Neutrophil (primary cell): ENCODE measurements around the gene SLC7A6.
A peak's percentile ranks its signal among the peaks of the same experiment; 100 is the strongest.

Experiments used
- H3K27ac ChIP-seq: fragments of 200-600 bp; sonication (generic); 2 replicates; pipeline ENCODE4 v1.5.1; 2016; ENCODE audit warnings: mild to moderate bottlenecking, moderate library complexity
- H3K27me3 ChIP-seq: fragments of 200-600 bp; sonication (generic); 2 replicates; pipeline ENCODE4 v1.6.0; 2016; ENCODE audit warnings: mild to moderate bottlenecking
- H3K36me3 ChIP-seq: fragments of 200-600 bp; sonication (generic); 2 replicates; pipeline ENCODE4 v1.5.1; 2017
- H3K4me1 ChIP-seq, 2 experiments: fragments of 200-600 bp in 1 of 2; sonication (generic) in 1 of 2; 1 replicate in 1 of 2; 2 replicates in 1 of 2; pipeline versions ENCODE4 v1.5.1 to v1.6.1; 2013 to 2016; ENCODE audit warnings: low read depth in 1 of 2, low read length in 1 of 2, mild to moderate bottlenecking in 1 of 2, moderate library complexity in 1 of 2; ENCODE audit not compliant: control insufficient read depth in 1 of 2, insufficient read depth in 1 of 2
- H3K4me3 ChIP-seq, 2 experiments: fragments of 200-600 bp in 1 of 2; sonication (generic) in 1 of 2; 1 replicate in 1 of 2; 2 replicates in 1 of 2; pipeline ENCODE4 v1.5.1; 2013 to 2016; ENCODE audit warnings: low read depth in 1 of 2, low read length in 1 of 2, mild to moderate bottlenecking in 1 of 2, moderate library complexity in 1 of 2
- H3K9me3 ChIP-seq: fragments of 200-600 bp; sonication (generic); 2 replicates; pipeline ENCODE4 v1.5.1; 2016
- CTCF ChIP-seq: fragments of 200-600 bp; sonication (generic); IDR thresholded peaks from 2 replicates; pipeline ENCODE4 v1.5.1; 2016; ENCODE audit warnings: antibody characterized with exemption

Gene SLC7A6

DNA sequence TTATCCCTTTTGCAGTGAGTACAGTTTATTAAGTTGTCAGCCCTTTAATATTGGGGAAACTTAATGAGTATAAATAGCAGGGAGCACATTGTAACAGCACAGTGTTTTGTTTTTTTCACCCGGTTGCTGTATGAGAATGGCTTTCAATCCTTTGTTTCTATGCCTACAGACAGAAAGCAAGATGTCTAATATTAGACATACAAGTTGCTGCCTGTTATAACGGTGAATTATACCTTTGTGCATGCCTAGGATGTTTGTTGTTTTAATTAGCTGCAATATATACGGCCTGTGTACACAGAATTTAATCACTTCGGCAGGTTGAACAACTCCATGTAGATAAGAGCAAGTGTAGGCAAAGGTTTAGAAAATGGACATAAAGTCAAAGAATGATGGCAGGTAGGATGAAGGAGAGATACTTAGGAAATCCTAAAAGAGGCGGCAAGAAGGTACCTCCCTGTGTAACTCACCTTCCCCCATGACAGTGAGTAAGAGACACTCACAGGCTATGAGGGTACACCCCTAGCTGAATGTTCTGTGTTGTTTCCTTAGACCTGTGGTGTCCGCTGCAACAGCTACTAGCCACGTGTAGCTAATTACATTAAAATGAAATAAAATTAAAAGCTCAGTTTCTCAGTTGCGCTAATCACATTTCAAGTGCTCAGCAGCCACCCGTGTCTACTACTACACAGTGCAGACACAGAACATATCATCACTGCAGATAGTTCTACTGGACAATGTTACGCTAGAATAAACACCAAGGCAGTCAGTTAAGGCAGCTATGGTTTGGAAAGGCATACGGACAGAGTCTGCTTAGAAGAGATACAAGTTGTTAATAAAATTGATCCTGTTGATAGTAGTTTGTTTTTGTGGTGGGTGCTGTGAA, 35.5 kb downstream of the SLC7A6 start:
- Histone ChIP-seq H3K36me3 (peaks cover 99% of the 10 kb centered on the region), H3K27me3 (no peaks in the 10 kb centered on the region), H3K27ac (no peak overlapping the region), H3K4me1 (peaks cover 6 to 11% of the 10 kb centered on the region in 2 experiments), H3K4me3 (no peak overlapping the region), H3K9me3 (no peaks in the 10 kb centered on the region)
- TF ChIP-seq CTCF: no peak

GRCh38 chr16:68300734-68301459, 36.6 kb downstream of the SLC7A6 start:
- H3K27ac ChIP-seq: no peak overlapping the region
- H3K27me3 ChIP-seq: no peaks in the 10 kb centered on the region
- no peak overlapping the region for H3K4me3 ChIP-seq
- H3K4me1 ChIP-seq: peaks cover 6 to 11% of the 10 kb centered on the region in 2 experiments
- H3K9me3 ChIP-seq: no peaks in the 10 kb centered on the region
- no peak for TF ChIP-seq CTCF
- peaks cover 99% of the 10 kb centered on the region for H3K36me3 ChIP-seq

DNA sequence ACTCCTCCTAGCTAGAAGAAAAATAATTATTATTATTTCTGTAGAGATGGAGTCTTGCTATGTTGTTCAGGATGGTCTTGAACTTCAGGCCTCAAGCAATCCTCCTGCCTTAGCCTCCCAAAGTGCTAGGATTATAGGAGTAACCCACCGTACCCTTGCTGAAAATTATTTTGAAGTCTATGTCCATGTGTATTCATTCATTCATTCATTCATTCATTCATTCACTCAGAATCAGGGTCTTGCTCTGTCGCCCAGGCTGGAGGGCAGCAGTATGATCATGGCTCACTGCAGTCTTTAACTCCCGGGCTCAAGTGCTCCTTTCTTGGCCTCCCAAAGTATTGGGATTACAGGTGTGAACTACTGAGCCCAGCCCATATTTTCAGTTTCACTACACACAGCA, 42.3 kb downstream of the SLC7A6 start:
- Histone ChIP-seq H3K4me1 (peaks cover 22 to 23% of the 10 kb centered on the region in 2 experiments), H3K27ac (no peak overlapping the region), H3K36me3 (peaks cover 72% of the 10 kb centered on the region), H3K4me3 (no peak overlapping the region), H3K9me3 (no peaks in the 10 kb centered on the region), H3K27me3 (no peaks in the 10 kb centered on the region)
- TF ChIP-seq CTCF: no peak

DNA sequence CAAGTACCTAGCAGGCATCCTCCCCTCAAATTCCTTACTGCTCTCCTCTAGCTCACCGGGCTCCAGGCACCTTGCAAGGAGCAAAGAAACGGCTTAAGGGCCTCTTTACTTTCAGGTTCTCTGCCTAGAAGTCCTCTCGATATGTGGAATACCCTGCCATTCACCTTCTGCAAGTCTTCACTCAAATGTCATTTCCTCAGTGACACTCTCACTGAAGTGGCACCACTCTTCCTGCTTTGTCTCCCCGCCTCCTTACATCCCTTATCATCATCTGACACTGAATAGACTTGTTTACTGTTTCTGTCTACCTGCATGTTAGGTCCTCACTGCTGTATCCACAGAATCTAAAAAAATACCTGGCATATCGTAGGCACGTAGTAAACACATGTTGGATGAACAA, 45.5 kb downstream of the SLC7A6 start:
- Histone ChIP-seq H3K27me3 (no peaks in the 10 kb centered on the region), H3K4me3 (peak overlapping the region; percentile 83 to 96), H3K9me3 (no peaks in the 10 kb centered on the region), H3K36me3 (peaks cover 42% of the 10 kb centered on the region), H3K4me1 (peaks cover 25% of the 10 kb centered on the region in 2 experiments), H3K27ac (peak overlapping the region; percentile 89)
- TF ChIP-seq CTCF: no peak

DNA sequence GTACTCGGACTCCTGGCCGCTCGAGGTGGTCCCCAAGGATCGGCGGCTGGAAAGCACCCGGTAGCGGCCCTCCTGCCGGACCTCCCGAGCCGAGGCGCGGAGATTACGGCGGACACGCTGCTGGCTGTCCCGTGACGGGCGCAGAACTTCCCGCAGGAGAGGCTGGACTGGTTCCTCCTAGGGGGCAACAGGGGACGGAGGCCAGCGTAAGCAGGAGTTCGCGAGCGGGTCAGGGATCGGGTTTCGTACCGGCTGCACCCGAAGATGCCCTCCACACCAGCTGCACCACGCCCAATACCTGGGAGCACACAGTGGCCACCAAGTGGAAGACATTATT, 46.1 kb downstream of the SLC7A6 start:
- no peak for TF ChIP-seq CTCF

More for the DNA sequence above, 46.1 kb downstream of the SLC7A6 start:
- peak overlapping the region; percentile 89 for H3K27ac ChIP-seq
- H3K4me1 ChIP-seq: peaks cover 25% of the 10 kb centered on the region in 2 experiments
- peak overlapping the region; percentile 83 to 96 for H3K4me3 ChIP-seq
- H3K9me3 ChIP-seq: no peaks in the 10 kb centered on the region
- H3K36me3 ChIP-seq: peaks cover 36% of the 10 kb centered on the region
- no peaks in the 10 kb centered on the region for H3K27me3 ChIP-seq
